ENCODE data around the gene MET. TPM values are rescaled to one million over a fixed set of nuclear protein-coding genes. Genes with fewer than 3 reads are reported as not detected.

Gene MET
- total and polyA plus RNA-seq, 2 of the 8 experiments (the other 6 are each of a cell fraction or from before 2014, with no cell fraction given): 3.5 to 12.9 TPM

DNA sequence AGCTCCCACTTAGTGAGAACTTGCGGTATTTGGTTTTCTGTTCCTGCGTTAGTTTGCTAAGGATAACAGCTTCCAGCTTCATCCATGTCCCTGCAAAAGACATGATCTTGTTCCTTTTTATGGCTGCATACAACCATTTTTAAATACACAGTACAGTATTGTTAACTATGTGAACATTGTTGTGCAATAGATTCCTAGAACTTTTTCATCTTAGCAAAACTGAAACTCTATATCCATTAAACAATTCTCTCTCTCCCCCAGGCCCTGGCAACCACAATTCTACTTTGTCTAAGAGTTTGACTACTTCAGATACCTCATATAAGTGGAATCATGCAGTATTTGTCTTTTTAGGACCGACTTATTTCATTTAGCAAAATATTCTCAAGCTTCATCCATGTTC, 118.0 kb downstream of the MET start (continued):
- TF ChIP-seq, protein P1, sequence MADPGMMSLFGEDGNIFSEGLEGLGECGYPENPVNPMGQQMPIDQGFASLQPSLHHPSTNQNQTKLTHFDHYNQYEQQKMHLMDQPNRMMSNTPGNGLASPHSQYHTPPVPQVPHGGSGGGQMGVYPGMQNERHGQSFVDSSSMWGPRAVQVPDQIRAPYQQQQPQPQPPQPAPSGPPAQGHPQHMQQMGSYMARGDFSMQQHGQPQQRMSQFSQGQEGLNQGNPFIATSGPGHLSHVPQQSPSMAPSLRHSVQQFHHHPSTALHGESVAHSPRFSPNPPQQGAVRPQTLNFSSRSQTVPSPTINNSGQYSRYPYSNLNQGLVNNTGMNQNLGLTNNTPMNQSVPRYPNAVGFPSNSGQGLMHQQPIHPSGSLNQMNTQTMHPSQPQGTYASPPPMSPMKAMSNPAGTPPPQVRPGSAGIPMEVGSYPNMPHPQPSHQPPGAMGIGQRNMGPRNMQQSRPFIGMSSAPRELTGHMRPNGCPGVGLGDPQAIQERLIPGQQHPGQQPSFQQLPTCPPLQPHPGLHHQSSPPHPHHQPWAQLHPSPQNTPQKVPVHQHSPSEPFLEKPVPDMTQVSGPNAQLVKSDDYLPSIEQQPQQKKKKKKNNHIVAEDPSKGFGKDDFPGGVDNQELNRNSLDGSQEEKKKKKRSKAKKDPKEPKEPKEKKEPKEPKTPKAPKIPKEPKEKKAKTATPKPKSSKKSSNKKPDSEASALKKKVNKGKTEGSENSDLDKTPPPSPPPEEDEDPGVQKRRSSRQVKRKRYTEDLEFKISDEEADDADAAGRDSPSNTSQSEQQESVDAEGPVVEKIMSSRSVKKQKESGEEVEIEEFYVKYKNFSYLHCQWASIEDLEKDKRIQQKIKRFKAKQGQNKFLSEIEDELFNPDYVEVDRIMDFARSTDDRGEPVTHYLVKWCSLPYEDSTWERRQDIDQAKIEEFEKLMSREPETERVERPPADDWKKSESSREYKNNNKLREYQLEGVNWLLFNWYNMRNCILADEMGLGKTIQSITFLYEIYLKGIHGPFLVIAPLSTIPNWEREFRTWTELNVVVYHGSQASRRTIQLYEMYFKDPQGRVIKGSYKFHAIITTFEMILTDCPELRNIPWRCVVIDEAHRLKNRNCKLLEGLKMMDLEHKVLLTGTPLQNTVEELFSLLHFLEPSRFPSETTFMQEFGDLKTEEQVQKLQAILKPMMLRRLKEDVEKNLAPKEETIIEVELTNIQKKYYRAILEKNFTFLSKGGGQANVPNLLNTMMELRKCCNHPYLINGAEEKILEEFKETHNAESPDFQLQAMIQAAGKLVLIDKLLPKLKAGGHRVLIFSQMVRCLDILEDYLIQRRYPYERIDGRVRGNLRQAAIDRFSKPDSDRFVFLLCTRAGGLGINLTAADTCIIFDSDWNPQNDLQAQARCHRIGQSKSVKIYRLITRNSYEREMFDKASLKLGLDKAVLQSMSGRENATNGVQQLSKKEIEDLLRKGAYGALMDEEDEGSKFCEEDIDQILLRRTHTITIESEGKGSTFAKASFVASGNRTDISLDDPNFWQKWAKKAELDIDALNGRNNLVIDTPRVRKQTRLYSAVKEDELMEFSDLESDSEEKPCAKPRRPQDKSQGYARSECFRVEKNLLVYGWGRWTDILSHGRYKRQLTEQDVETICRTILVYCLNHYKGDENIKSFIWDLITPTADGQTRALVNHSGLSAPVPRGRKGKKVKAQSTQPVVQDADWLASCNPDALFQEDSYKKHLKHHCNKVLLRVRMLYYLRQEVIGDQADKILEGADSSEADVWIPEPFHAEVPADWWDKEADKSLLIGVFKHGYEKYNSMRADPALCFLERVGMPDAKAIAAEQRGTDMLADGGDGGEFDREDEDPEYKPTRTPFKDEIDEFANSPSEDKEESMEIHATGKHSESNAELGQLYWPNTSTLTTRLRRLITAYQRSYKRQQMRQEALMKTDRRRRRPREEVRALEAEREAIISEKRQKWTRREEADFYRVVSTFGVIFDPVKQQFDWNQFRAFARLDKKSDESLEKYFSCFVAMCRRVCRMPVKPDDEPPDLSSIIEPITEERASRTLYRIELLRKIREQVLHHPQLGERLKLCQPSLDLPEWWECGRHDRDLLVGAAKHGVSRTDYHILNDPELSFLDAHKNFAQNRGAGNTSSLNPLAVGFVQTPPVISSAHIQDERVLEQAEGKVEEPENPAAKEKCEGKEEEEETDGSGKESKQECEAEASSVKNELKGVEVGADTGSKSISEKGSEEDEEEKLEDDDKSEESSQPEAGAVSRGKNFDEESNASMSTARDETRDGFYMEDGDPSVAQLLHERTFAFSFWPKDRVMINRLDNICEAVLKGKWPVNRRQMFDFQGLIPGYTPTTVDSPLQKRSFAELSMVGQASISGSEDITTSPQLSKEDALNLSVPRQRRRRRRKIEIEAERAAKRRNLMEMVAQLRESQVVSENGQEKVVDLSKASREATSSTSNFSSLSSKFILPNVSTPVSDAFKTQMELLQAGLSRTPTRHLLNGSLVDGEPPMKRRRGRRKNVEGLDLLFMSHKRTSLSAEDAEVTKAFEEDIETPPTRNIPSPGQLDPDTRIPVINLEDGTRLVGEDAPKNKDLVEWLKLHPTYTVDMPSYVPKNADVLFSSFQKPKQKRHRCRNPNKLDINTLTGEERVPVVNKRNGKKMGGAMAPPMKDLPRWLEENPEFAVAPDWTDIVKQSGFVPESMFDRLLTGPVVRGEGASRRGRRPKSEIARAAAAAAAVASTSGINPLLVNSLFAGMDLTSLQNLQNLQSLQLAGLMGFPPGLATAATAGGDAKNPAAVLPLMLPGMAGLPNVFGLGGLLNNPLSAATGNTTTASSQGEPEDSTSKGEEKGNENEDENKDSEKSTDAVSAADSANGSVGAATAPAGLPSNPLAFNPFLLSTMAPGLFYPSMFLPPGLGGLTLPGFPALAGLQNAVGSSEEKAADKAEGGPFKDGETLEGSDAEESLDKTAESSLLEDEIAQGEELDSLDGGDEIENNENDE (IDR thresholded peaks at IDR 0.05; ENCODE audit: insufficient replicate concordance, low read length): no peak
- TF ChIP-seq SP2 (IDR thresholded peaks at IDR 0.05; ENCODE audit: low read length) (no peak), SAP30 (IDR thresholded peaks at IDR 0.05; ENCODE audit: insufficient read depth, insufficient replicate concordance, low read length) (no peak), CBX8 (IDR thresholded peaks at IDR 0.05; ENCODE audit: borderline replicate concordance, low read depth, low read length) (no peak), NRF1 (IDR thresholded peaks at IDR 0.05; ENCODE audit: low read depth, low read length) (no peak), RBBP5 (IDR thresholded peaks at IDR 0.05; ENCODE audit: borderline replicate concordance, low read depth, low read length) (no peak), E2F6 (IDR thresholded peaks at IDR 0.05) (no peak), RXRA (IDR thresholded peaks at IDR 0.05; ENCODE audit: insufficient read depth, low read depth, low read length) (no peak), RNF2 (IDR thresholded peaks at IDR 0.05; ENCODE audit: borderline replicate concordance, low read depth, low read length, missing control alignments, poor library complexity, severe bottlenecking) (no peak)
- TF ChIP-seq, protein P2, sequence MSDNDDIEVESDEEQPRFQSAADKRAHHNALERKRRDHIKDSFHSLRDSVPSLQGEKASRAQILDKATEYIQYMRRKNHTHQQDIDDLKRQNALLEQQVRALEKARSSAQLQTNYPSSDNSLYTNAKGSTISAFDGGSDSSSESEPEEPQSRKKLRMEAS (IDR thresholded peaks at IDR 0.05): no peak
